ENCODE data around the gene RUNX1.

GRCh38 chr21:35046263-35046624 lies 2.9 kb downstream of the RUNX1 start:
- TF ChIP-seq CTCF (conservative IDR thresholded peaks at IDR 0.05) (no peak), ZFX (IDR thresholded peaks at IDR 0.05) (no peak)

Data from C4-2B (cell line).